ENCODE results near the gene MMP7. TPM values are rescaled to one million over a fixed set of nuclear protein-coding genes. Genes with fewer than 3 reads are reported as not detected.

The MMP7 gene
- total RNA-seq, 1 experiment from 2014 or later = not detected

DNA sequence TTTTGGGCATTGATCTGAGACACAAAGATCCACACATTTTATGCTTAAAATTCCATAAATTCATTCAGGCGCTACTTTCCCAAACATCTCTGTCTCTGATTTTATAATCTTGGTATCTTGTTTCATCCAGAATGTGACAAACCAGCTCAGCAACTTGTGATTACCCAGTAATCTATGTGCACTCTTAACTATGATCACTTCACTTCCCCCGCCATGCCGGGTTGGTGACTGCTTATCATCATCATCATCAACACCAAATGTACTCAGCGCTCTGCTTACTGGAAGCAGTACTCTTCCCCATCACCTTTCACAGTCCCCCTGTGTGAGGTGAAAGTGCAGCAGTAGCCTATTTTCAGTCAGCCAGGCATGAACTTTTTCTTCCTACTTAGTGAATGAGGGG, 15.2 kb upstream of the MMP7 start:
- H3K9ac ChIP-seq (ENCODE audit: extremely low read depth, insufficient read length, low read length) = no peak overlapping the region
- no peak overlapping the region for H3K14ac ChIP-seq (ENCODE audit: insufficient read depth, low read length)
- H3K4ac ChIP-seq (ENCODE audit: low read depth, low read length) = no peak overlapping the region
- H2BK15ac ChIP-seq (ENCODE audit: low read depth, low read length) = no peak overlapping the region
- no peak for DNase-seq
- H3K9me3 ChIP-seq (ENCODE audit: control insufficient read depth, low read depth, low read length) = no peaks in the 10 kb centered on the region
- no peaks in the 10 kb centered on the region for H3K9me3 Mint-ChIP-seq
- no peak overlapping the region for H4K8ac ChIP-seq (replicated peaks; ENCODE audit: insufficient read length, low read depth, low read length)
- TF ChIP-seq, protein P1, sequence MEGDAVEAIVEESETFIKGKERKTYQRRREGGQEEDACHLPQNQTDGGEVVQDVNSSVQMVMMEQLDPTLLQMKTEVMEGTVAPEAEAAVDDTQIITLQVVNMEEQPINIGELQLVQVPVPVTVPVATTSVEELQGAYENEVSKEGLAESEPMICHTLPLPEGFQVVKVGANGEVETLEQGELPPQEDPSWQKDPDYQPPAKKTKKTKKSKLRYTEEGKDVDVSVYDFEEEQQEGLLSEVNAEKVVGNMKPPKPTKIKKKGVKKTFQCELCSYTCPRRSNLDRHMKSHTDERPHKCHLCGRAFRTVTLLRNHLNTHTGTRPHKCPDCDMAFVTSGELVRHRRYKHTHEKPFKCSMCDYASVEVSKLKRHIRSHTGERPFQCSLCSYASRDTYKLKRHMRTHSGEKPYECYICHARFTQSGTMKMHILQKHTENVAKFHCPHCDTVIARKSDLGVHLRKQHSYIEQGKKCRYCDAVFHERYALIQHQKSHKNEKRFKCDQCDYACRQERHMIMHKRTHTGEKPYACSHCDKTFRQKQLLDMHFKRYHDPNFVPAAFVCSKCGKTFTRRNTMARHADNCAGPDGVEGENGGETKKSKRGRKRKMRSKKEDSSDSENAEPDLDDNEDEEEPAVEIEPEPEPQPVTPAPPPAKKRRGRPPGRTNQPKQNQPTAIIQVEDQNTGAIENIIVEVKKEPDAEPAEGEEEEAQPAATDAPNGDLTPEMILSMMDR (conservative IDR thresholded peaks at IDR 0.05) = no peak
- no peaks in the 10 kb centered on the region for H3K79me1 ChIP-seq (ENCODE audit: insufficient read depth, low read depth, low read length, poor library complexity, severe bottlenecking)
- H3K4me3 Mint-ChIP-seq = no peak overlapping the region
- H2BK20ac ChIP-seq (ENCODE audit: low read depth, low read length, poor library complexity, severe bottlenecking) = no peak overlapping the region
- no peak overlapping the region for H3T11ph ChIP-seq (ENCODE audit: low read length)
- no peaks in the 10 kb centered on the region for H3K23me2 ChIP-seq (ENCODE audit: insufficient read length, low read depth, low read length, poor library complexity, severe bottlenecking)
- H3K27me3 ChIP-seq (ENCODE audit: insufficient read depth, low read length) = no peaks in the 10 kb centered on the region
- no peaks in the 10 kb centered on the region for H3K27me3 Mint-ChIP-seq (ENCODE audit: low read depth)
- H3K4me1 ChIP-seq (ENCODE audit: insufficient read depth, low read length) = no peaks in the 10 kb centered on the region; the same call in 1 of the 2 replicates
- H2AFZ ChIP-seq (ENCODE audit: low read length) = no peak overlapping the region
- H2BK5ac ChIP-seq (ENCODE audit: insufficient read length, low read length) = no peak overlapping the region
- H2BK120ac ChIP-seq (ENCODE audit: low read depth, low read length, poor library complexity, severe bottlenecking) = no peak overlapping the region
- H3K79me2 ChIP-seq (ENCODE audit: insufficient read depth, low read length) = no peaks in the 10 kb centered on the region
- no peak overlapping the region for H4K5ac ChIP-seq (ENCODE audit: insufficient read length, low read depth, low read length)
- H3K18ac ChIP-seq (ENCODE audit: insufficient read length, low read depth, low read length) = no peak overlapping the region
- H3K36me3 Mint-ChIP-seq (ENCODE audit: insufficient read depth in 1 of 3, low read depth in 3 of 3) = no peaks in the 10 kb centered on the region
- H2AK5ac ChIP-seq (ENCODE audit: insufficient read length, low read length) = no peak overlapping the region
- no peak overlapping the region for H2BK12ac ChIP-seq (ENCODE audit: insufficient read length, low read depth, low read length)
- H3K4me1 Mint-ChIP-seq = peaks cover 4% of the 10 kb centered on the region in 2 experiments
- H3K23ac ChIP-seq (ENCODE audit: insufficient read length, low read depth, low read length) = no peak overlapping the region
- no peak overlapping the region for H3K27ac ChIP-seq (ENCODE audit: insufficient read length, low read depth, low read length)
- no peak overlapping the region for H3K56ac ChIP-seq (ENCODE audit: insufficient read length, low read depth, low read length)
- no peak overlapping the region for H4K91ac ChIP-seq (ENCODE audit: insufficient read length, low read depth, low read length)
- H3K27ac Mint-ChIP-seq = no peak overlapping the region
- no peak overlapping the region for H3K4me2 ChIP-seq (ENCODE audit: insufficient read depth, insufficient read length, low read length)
- WGBS (ENCODE audit: extremely low coverage, insufficient read length, low lambda C conversion rate) = no CpG with 5 or more reads among the region's 4 CpGs
- H4K20me1 ChIP-seq (ENCODE audit: control insufficient read depth, insufficient read depth, insufficient read length) = no peaks in the 10 kb centered on the region
